Astrocyte (in vitro differentiated cells and primary cell): ENCODE data around the gene TJAP1. TPM values are rescaled to one million over a fixed set of nuclear protein-coding genes. Genes with fewer than 3 reads are reported as not detected.

Source experiments
- DNase-seq: peaks from one replicate; pipeline ENCODE4 v3.0.0-alpha.2; 2010; ENCODE audit warnings: low read depth
- FAIRE-seq: peaks from 2 replicates; lab custom pipeline; 2011; peaks lifted over from hg19 to GRCh38; lab: Jason Lieb, UNC
- H2AFZ ChIP-seq: 2 replicates; pipeline ENCODE4 v1.6.0; 2012; ENCODE audit warnings: low read depth, low read length, inconsistent platforms
- H3K27ac ChIP-seq: 2 replicates; pipeline ENCODE4 v1.5.1; 2011; ENCODE audit warnings: low read depth, low read length, inconsistent platforms
- H3K27me3 ChIP-seq: 2 replicates; pipeline ENCODE4 v1.6.0; 2011; ENCODE audit warnings: low read length, inconsistent platforms; ENCODE audit not compliant: insufficient read depth
- H3K36me3 ChIP-seq: 2 replicates; pipeline ENCODE4 v1.5.1; 2011; ENCODE audit warnings: low read length, inconsistent platforms; ENCODE audit not compliant: insufficient read depth
- H3K4me1 ChIP-seq: 2 replicates; pipeline ENCODE4 v1.5.1; 2011; ENCODE audit warnings: low read length, inconsistent platforms; ENCODE audit not compliant: insufficient read depth
- H3K4me2 ChIP-seq: 2 replicates; pipeline ENCODE4 v1.6.0; 2012; ENCODE audit warnings: low read length, inconsistent platforms
- H3K4me3 ChIP-seq: 2 replicates; pipeline ENCODE4 v1.5.1; 2011; ENCODE audit warnings: low read depth, mild to moderate bottlenecking, low read length, inconsistent platforms; ENCODE audit not compliant: insufficient read depth
- H3K79me2 ChIP-seq: 2 replicates; pipeline ENCODE4 v1.6.0; 2012; ENCODE audit warnings: mild to moderate bottlenecking, low read length, inconsistent platforms; ENCODE audit not compliant: insufficient read depth
- H3K9ac ChIP-seq: 2 replicates; pipeline ENCODE4 v1.6.0; 2012; ENCODE audit warnings: mild to moderate bottlenecking, low read length, inconsistent platforms
- H3K9me3 ChIP-seq: 2 replicates; pipeline ENCODE4 v1.5.1; 2012; ENCODE audit warnings: low read depth, mild to moderate bottlenecking, low read length, inconsistent platforms; ENCODE audit not compliant: insufficient read depth
- H4K20me1 ChIP-seq: 2 replicates; pipeline ENCODE4 v1.6.0; 2012; ENCODE audit warnings: low read length, inconsistent platforms; ENCODE audit not compliant: insufficient read depth
- H3K27ac Mint-ChIP-seq: one replicate; pipeline ENCODE4 v1.8.0; 2021; ENCODE audit warnings: mild to moderate bottlenecking, mixed read lengths; ENCODE audit not compliant: unreplicated experiment
- H3K27me3 Mint-ChIP-seq: one replicate; pipeline ENCODE4 v1.8.0; 2021; ENCODE audit warnings: low read depth, mixed read lengths; ENCODE audit not compliant: unreplicated experiment
- H3K36me3 Mint-ChIP-seq: one replicate; pipeline ENCODE4 v1.8.0; 2021; ENCODE audit warnings: low read depth, mixed read lengths; ENCODE audit not compliant: unreplicated experiment
- H3K4me1 Mint-ChIP-seq: one replicate; pipeline ENCODE4 v1.8.0; 2021; ENCODE audit warnings: low read depth, mixed read lengths; ENCODE audit not compliant: unreplicated experiment
- H3K4me3 Mint-ChIP-seq: one replicate; pipeline ENCODE4 v1.8.0; 2021; ENCODE audit warnings: mild to moderate bottlenecking, moderate library complexity, mixed read lengths; ENCODE audit not compliant: unreplicated experiment
- H3K9me3 Mint-ChIP-seq: one replicate; pipeline ENCODE4 v1.8.0; 2021; ENCODE audit warnings: mild to moderate bottlenecking, mixed read lengths; ENCODE audit not compliant: unreplicated experiment
- CTCF ChIP-seq: IDR thresholded peaks from 2 replicates; pipeline ENCODE4 v1.5.1; 2011; ENCODE audit warnings: low read depth, mild to moderate bottlenecking, inconsistent platforms, low read length, moderate library complexity; ENCODE audit not compliant: insufficient read depth
- EZH2 ChIP-seq: IDR thresholded peaks from 2 replicates; pipeline ENCODE4 v1.6.1; 2012; ENCODE audit warnings: mild to moderate bottlenecking, low read length, inconsistent platforms; ENCODE audit not compliant: insufficient read depth
- total RNA-seq: library from RNA; stranded (reverse); gene quantifications from 2 replicates; pipeline ENCODE4 v1.2.1, GENCODE V29; 2021

Gene TJAP1
- total RNA-seq, 1 donor from 2014 or later: 26.6 TPM

- H3K27me3 ChIP-seq: no peaks in the 10 kb centered on the region
- no peak overlapping the region for H3K4me3 Mint-ChIP-seq
- H3K9ac ChIP-seq: no peak overlapping the region
- H3K27ac Mint-ChIP-seq: no peak overlapping the region
- no peak overlapping the region for H3K4me3 ChIP-seq
- no peaks in the 10 kb centered on the region for H3K27me3 Mint-ChIP-seq
- TF ChIP-seq EZH2 (no peak), CTCF (no peak)
- peaks cover 73% of the 10 kb centered on the region for H3K36me3 ChIP-seq
- H3K79me2 ChIP-seq: peaks cover 29% of the 10 kb centered on the region
- no peaks in the 10 kb centered on the region for H3K4me1 Mint-ChIP-seq
- H3K27ac ChIP-seq: no peak overlapping the region
- H3K36me3 Mint-ChIP-seq: peaks cover 30% of the 10 kb centered on the region
- FAIRE-seq: no peak
- H3K4me2 ChIP-seq: no peak overlapping the region
- H3K9me3 Mint-ChIP-seq: no peaks in the 10 kb centered on the region
- peaks cover 50% of the 10 kb centered on the region for H4K20me1 ChIP-seq
- no peaks in the 10 kb centered on the region for H3K9me3 ChIP-seq
- H2AFZ ChIP-seq: no peak overlapping the region
- DNase-seq: no peak
- peaks cover 8% of the 10 kb centered on the region for H3K4me1 ChIP-seq
Observed at GRCh38 chr6:43522547-43523261, 45.3 kb downstream of the TJAP1 start.

- Mint-ChIP-seq H3K4me3 (no peak overlapping the region), H3K27ac (no peak overlapping the region), H3K4me1 (no peaks in the 10 kb centered on the region), H3K36me3 (peaks cover 34% of the 10 kb centered on the region), H3K9me3 (no peaks in the 10 kb centered on the region), H3K27me3 (no peaks in the 10 kb centered on the region)
- H3K9ac ChIP-seq: no peak overlapping the region
- TF ChIP-seq CTCF (no peak), EZH2 (no peak)
- H3K4me2 ChIP-seq: no peak overlapping the region
- H4K20me1 ChIP-seq: peaks cover 44% of the 10 kb centered on the region
- H3K27ac ChIP-seq: no peak overlapping the region
- no peaks in the 10 kb centered on the region for H3K9me3 ChIP-seq
- H3K79me2 ChIP-seq: peaks cover 23% of the 10 kb centered on the region
- H3K27me3 ChIP-seq: no peaks in the 10 kb centered on the region
- peaks cover 78% of the 10 kb centered on the region for H3K36me3 ChIP-seq
- H3K4me1 ChIP-seq: peaks cover 2% of the 10 kb centered on the region
- FAIRE-seq (no peak), DNase-seq (no peak)
- no peak overlapping the region for H2AFZ ChIP-seq
- H3K4me3 ChIP-seq: no peak overlapping the region
Observed at GRCh38 chr6:43523284-43523683, 45.9 kb downstream of the TJAP1 start.

- no peak overlapping the region for H3K27ac Mint-ChIP-seq
- DNase-seq: no peak
Observed at GRCh38 chr6:43524483-43524961, 47.2 kb downstream of the TJAP1 start.

More at GRCh38 chr6:43524483-43524961, 47.2 kb downstream of the TJAP1 start:
- Histone ChIP-seq H4K20me1 (peaks cover 32% of the 10 kb centered on the region), H3K4me1 (no peaks in the 10 kb centered on the region), H3K27ac (no peak overlapping the region), H3K36me3 (peaks cover 82% of the 10 kb centered on the region), H3K9ac (no peak overlapping the region), H3K27me3 (no peaks in the 10 kb centered on the region), H3K79me2 (peaks cover 11% of the 10 kb centered on the region), H3K4me2 (no peak overlapping the region), H3K9me3 (no peaks in the 10 kb centered on the region), H2AFZ (no peak overlapping the region), H3K4me3 (no peak overlapping the region)
- no peaks in the 10 kb centered on the region for H3K9me3 Mint-ChIP-seq
- H3K4me1 Mint-ChIP-seq: no peaks in the 10 kb centered on the region
- TF ChIP-seq CTCF (no peak), EZH2 (no peak)
- no peak for FAIRE-seq
- no peaks in the 10 kb centered on the region for H3K27me3 Mint-ChIP-seq
- H3K4me3 Mint-ChIP-seq: no peak overlapping the region
- H3K36me3 Mint-ChIP-seq: peaks cover 35% of the 10 kb centered on the region
